ENCODE measurements around the gene PSTPIP1.

PSTPIP1 gene

GRCh38 chr15:77070495-77071304 lies 75.8 kb downstream of the PSTPIP1 start, which contains the start of gene TSPAN3:
Gene TSPAN3 (minus strand): TSS chr15:77071109. CDS start chr15:77070954, 155 bp downstream.
- H3K4me3 ChIP-seq (ENCODE audit: low read depth, low read length), result peak within 1 kb of the TSS; percentile 79
- TF ChIP-seq CTCF (IDR thresholded peaks at IDR 0.05; ENCODE audit: low read depth, low read length), result no peak

GRCh38 chr15:77071305-77072223 lies 76.6 kb downstream of the PSTPIP1 start:
- no peak for TF ChIP-seq CTCF (IDR thresholded peaks at IDR 0.05; ENCODE audit: low read depth, low read length)
- peak overlapping the region; percentile 79 for H3K4me3 ChIP-seq (ENCODE audit: low read depth, low read length)

- no peak for TF ChIP-seq CTCF (IDR thresholded peaks at IDR 0.05; ENCODE audit: low read depth, low read length)
These were observed 79.4 kb downstream of the PSTPIP1 start for GRCh38 chr15:77074350-77074749.

GRCh38 chr15:77075528-77075927 lies 80.6 kb downstream of the PSTPIP1 start:
- H3K4me3 ChIP-seq (ENCODE audit: low read depth, low read length), result no peak overlapping the region
- TF ChIP-seq CTCF (IDR thresholded peaks at IDR 0.05; ENCODE audit: low read depth, low read length), result no peak

More at GRCh38 chr15:77074350-77074749, 79.4 kb downstream of the PSTPIP1 start:
- H3K4me3 ChIP-seq (ENCODE audit: low read depth, low read length), result no peak overlapping the region

GRCh38 chr15:77076323-77076915 lies 81.5 kb downstream of the PSTPIP1 start:
- H3K4me3 ChIP-seq (ENCODE audit: low read depth, low read length), result no peak overlapping the region
- TF ChIP-seq CTCF (IDR thresholded peaks at IDR 0.05; ENCODE audit: low read depth, low read length), result no peak

GRCh38 chr15:77081971-77082370 lies 87.0 kb downstream of the PSTPIP1 start:
- TF ChIP-seq CTCF (IDR thresholded peaks at IDR 0.05; ENCODE audit: low read depth, low read length), result no peak
- H3K4me3 ChIP-seq (ENCODE audit: low read depth, low read length), result no peak overlapping the region
